ENCODE measurements around the gene CDH22. TPM values are rescaled to one million over a fixed set of nuclear protein-coding genes. Genes with fewer than 3 reads are reported as not detected.
A peak's percentile ranks its signal among the peaks of the same experiment; 100 is the strongest.

The CDH22 gene
- total and polyA plus RNA-seq, 4 experiments from 2014 or later, result not detected

DNA sequence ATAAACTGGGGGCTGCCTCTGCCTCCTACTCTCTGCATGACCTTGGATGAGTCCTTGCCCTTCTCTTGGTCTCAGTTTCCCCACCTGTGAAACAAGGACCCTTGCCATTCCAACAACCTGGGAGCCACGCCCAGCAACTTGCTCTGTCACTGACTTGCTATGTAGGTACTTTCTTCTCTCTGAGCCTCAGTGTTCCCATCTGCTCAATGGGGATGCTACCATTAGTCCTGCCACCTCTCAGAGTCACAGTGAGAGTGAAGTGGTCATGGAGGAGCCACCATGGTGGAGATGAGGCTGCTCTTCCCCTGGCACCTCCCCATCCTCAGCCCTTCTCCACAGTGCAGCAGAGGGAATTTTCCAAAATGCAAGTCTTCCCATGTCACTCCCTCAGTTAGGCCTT lies 70.6 kb downstream of the CDH22 start:
- Mint-ChIP-seq H3K27ac (no peak overlapping the region), H3K27me3 (peaks cover 6 to 18% of the 10 kb centered on the region in 2 donors), H3K4me3 (no peak overlapping the region), H3K36me3 (no peaks in the 10 kb centered on the region), H3K4me1 (peaks cover 0 to 1% (median 0%) of the 10 kb centered on the region in 4 donors), H3K9me3 (peaks cover 0 to 4% (median 0%) of the 10 kb centered on the region in 8 donors)
- no peaks in the 10 kb centered on the region for H3K27me3 ChIP-seq (ENCODE audit: insufficient read depth, low read length)
- DNase-seq, result no peak
- intact Hi-C loops (cut with micrococcal nuclease), result no loop called here
- no peak overlapping the region for H3K27ac ChIP-seq (ENCODE audit: low read depth, low read length)
- H3K4me3 ChIP-seq (ENCODE audit: low read length in 2 of 2), result no peak overlapping the region
- H3K36me3 ChIP-seq (ENCODE audit: insufficient read depth, low read length), result no peaks in the 10 kb centered on the region
- no peaks in the 10 kb centered on the region for H3K9me3 ChIP-seq (ENCODE audit: control insufficient read depth in 1 of 2, low read length in 2 of 2)
- ChIA-PET CTCF (ENCODE audit: partially characterized antibody) (no interaction called here), POLR2A (ENCODE audit: partially characterized antibody) (no interaction called here)
- no peaks in the 10 kb centered on the region for H3K4me1 ChIP-seq (ENCODE audit: insufficient read depth, low read length)

DNA sequence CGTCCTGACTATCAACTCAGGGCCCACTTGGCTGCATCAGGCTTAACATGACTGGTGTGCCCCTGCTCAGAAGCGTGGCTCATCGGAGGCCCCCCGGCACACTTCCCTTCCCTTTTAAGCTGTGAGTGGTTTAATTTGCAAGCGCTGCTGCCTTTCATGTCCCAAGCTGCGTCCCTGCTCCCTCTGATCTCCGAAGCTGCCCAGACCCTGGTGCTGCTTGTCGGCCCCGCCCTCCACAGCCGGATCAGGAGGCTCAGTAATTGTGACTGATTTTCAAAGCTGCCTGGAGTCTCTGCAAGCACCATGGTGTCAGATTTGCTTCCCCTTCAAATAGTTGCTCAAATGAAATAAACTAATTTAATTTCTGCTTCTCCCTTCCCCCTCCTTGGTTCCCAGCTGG lies 71.1 kb downstream of the CDH22 start:
- Histone ChIP-seq H3K27me3 (ENCODE audit: insufficient read depth, low read length) (no peaks in the 10 kb centered on the region), H3K9me3 (ENCODE audit: control insufficient read depth in 1 of 2, low read length in 2 of 2) (no peaks in the 10 kb centered on the region), H3K27ac (ENCODE audit: low read depth, low read length) (no peak overlapping the region), H3K4me1 (ENCODE audit: insufficient read depth, low read length) (no peaks in the 10 kb centered on the region), H3K4me3 (ENCODE audit: low read length in 2 of 2) (no peak overlapping the region), H3K36me3 (ENCODE audit: insufficient read depth, low read length) (no peaks in the 10 kb centered on the region)
- DNase-seq, result no peak
- no peaks in the 10 kb centered on the region for H3K36me3 Mint-ChIP-seq
- ChIA-PET CTCF (ENCODE audit: partially characterized antibody) (no interaction called here), POLR2A (ENCODE audit: partially characterized antibody) (no interaction called here)
- peaks cover 0 to 4% (median 0%) of the 10 kb centered on the region in 8 donors for H3K9me3 Mint-ChIP-seq
- intact Hi-C loops (cut with micrococcal nuclease), result no loop called here
- H3K4me1 Mint-ChIP-seq, result peaks cover 0 to 1% (median 0%) of the 10 kb centered on the region in 4 donors
- H3K4me3 Mint-ChIP-seq, result no peak overlapping the region
- no peak overlapping the region for H3K27ac Mint-ChIP-seq
- H3K27me3 Mint-ChIP-seq, result peaks cover 6 to 19% of the 10 kb centered on the region in 2 donors

- CTCF ChIA-PET (ENCODE audit: partially characterized antibody), result no interaction called here
Observed at GRCh38 chr20:46235077-46235476, 73.2 kb downstream of the CDH22 start.

GRCh38 chr20:46233701-46234100 lies 74.6 kb downstream of the CDH22 start:
- H3K27ac Mint-ChIP-seq, result no peak overlapping the region
- Histone ChIP-seq H3K4me3 (ENCODE audit: low read length in 2 of 2) (no peak overlapping the region), H3K27ac (ENCODE audit: low read depth, low read length) (no peak overlapping the region), H3K4me1 (ENCODE audit: insufficient read depth, low read length) (no peaks in the 10 kb centered on the region), H3K36me3 (ENCODE audit: insufficient read depth, low read length) (no peaks in the 10 kb centered on the region), H3K27me3 (ENCODE audit: insufficient read depth, low read length) (peaks cover 3% of the 10 kb centered on the region), H3K9me3 (ENCODE audit: control insufficient read depth in 1 of 2, low read length in 2 of 2) (no peaks in the 10 kb centered on the region)
- intact Hi-C loops (cut with micrococcal nuclease), result no loop called here
- peaks cover 7 to 24% of the 10 kb centered on the region in 2 donors for H3K27me3 Mint-ChIP-seq
- H3K4me1 Mint-ChIP-seq, result peaks cover 0 to 1% (median 0%) of the 10 kb centered on the region in 4 donors
- ChIA-PET CTCF (ENCODE audit: partially characterized antibody) (no interaction called here), POLR2A (ENCODE audit: partially characterized antibody) (no interaction called here)
- no peaks in the 10 kb centered on the region for H3K36me3 Mint-ChIP-seq
- peaks cover 0 to 2% (median 0%) of the 10 kb centered on the region in 8 donors for H3K9me3 Mint-ChIP-seq
- no peak overlapping the region for H3K4me3 Mint-ChIP-seq
- no peak for DNase-seq

More at GRCh38 chr20:46235077-46235476, 73.2 kb downstream of the CDH22 start:
- Histone ChIP-seq H3K27me3 (ENCODE audit: insufficient read depth, low read length) (no peaks in the 10 kb centered on the region), H3K36me3 (ENCODE audit: insufficient read depth, low read length) (no peaks in the 10 kb centered on the region), H3K4me1 (ENCODE audit: insufficient read depth, low read length) (no peaks in the 10 kb centered on the region), H3K27ac (ENCODE audit: low read depth, low read length) (no peak overlapping the region), H3K4me3 (ENCODE audit: low read length in 2 of 2) (no peak overlapping the region), H3K9me3 (ENCODE audit: control insufficient read depth in 1 of 2, low read length in 2 of 2) (no peaks in the 10 kb centered on the region)
- Mint-ChIP-seq H3K36me3 (no peaks in the 10 kb centered on the region), H3K27me3 (peaks cover 3 to 17% of the 10 kb centered on the region in 2 donors), H3K27ac (no peak overlapping the region), H3K4me1 (peaks cover 0 to 1% (median 0%) of the 10 kb centered on the region in 4 donors), H3K4me3 (no peak overlapping the region), H3K9me3 (peaks cover 0 to 2% (median 0%) of the 10 kb centered on the region in 8 donors)
- no peak for DNase-seq
- POLR2A ChIA-PET (ENCODE audit: partially characterized antibody), result no interaction called here
- intact Hi-C loops (cut with micrococcal nuclease), result no loop called here

DNA sequence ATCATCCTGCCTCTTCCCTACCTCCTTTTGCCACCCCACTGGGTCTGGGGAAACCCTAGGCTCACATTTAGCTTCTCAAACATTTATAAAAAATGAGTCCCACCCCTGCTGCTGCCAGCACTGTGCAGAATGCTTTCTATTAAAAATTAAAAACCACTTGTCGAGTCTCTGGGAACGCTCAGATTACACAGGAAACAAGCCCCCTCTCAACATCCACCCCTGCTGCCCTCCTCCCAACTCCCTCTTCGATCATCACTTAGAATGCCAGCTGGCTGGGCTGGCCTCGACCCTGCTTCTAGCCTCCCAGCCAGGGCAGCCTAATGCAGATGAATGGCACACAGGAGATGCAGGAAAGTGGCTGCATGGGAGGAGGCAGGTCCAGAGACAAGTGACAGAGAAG lies 75.8 kb downstream of the CDH22 start:
- intact Hi-C loops (cut with micrococcal nuclease), result no loop called here
- Histone ChIP-seq H3K4me3 (ENCODE audit: low read length in 2 of 2) (no peak overlapping the region), H3K4me1 (ENCODE audit: insufficient read depth, low read length) (no peaks in the 10 kb centered on the region), H3K9me3 (ENCODE audit: control insufficient read depth in 1 of 2, low read length in 2 of 2) (no peaks in the 10 kb centered on the region), H3K27ac (ENCODE audit: low read depth, low read length) (no peak overlapping the region), H3K27me3 (ENCODE audit: insufficient read depth, low read length) (peaks cover 3% of the 10 kb centered on the region), H3K36me3 (ENCODE audit: insufficient read depth, low read length) (no peaks in the 10 kb centered on the region)
- POLR2A ChIA-PET (ENCODE audit: partially characterized antibody), result no interaction called here
- no peak overlapping the region for H3K4me3 Mint-ChIP-seq
- no peaks in the 10 kb centered on the region for H3K9me3 Mint-ChIP-seq
- peaks cover 0 to 1% (median 0%) of the 10 kb centered on the region in 4 donors for H3K4me1 Mint-ChIP-seq
- no peaks in the 10 kb centered on the region for H3K36me3 Mint-ChIP-seq
- H3K27me3 Mint-ChIP-seq, result peaks cover 8 to 20% of the 10 kb centered on the region in 2 donors
- no peak for DNase-seq
- no peak overlapping the region for H3K27ac Mint-ChIP-seq
- CTCF ChIA-PET (ENCODE audit: partially characterized antibody), result no interaction called here

DNA sequence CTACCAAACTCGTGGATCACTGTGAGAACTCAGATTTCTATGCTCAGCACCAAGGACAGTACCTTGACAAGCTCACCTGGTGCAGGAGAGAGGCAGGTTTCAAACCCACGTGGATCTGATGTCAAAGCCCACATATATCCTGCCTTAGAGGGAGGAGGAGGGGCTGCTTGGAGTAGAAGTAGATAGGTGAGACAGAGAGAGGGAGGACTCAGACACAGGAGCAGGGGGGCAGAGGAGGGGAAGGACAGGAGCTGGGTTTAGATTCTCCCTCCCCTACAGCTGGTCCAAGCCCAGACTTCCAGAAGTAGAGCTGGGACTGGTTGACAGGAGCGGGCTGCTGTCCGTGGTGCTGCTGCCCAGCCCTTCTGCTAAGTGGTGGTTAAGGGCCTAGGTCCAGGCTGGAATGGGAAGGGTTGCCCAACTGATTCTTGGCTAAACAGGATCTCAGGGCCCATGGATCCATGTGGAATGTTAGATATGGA lies 77.5 kb downstream of the CDH22 start:
- DNase-seq, result no peak
- no peak overlapping the region for H3K27ac ChIP-seq (ENCODE audit: low read depth, low read length)
- peak overlapping the region in 1 of 7 donors; percentile 25 for H3K27ac Mint-ChIP-seq
- H3K27me3 ChIP-seq (ENCODE audit: insufficient read depth, low read length), result peaks cover 3% of the 10 kb centered on the region
- H3K4me3 Mint-ChIP-seq, result no peak overlapping the region
- H3K9me3 Mint-ChIP-seq, result peaks cover 0 to 2% (median 0%) of the 10 kb centered on the region in 8 donors
- POLR2A ChIA-PET (ENCODE audit: partially characterized antibody), result no interaction called here
- CTCF ChIA-PET (ENCODE audit: partially characterized antibody), result interaction anchor here (0.9 to 1.5 kb wide), 3 partner anchors 9 to 56 kb away, joined by 3 to 6 read pairs (median 3); no protein-coding TSS in a partner anchor
- H3K4me1 Mint-ChIP-seq, result peaks cover 0 to 1% (median 0%) of the 10 kb centered on the region in 4 donors
- no peaks in the 10 kb centered on the region for H3K9me3 ChIP-seq (ENCODE audit: control insufficient read depth in 1 of 2, low read length in 2 of 2)
- intact Hi-C loops (cut with micrococcal nuclease), result no loop called here
- no peak overlapping the region for H3K4me3 ChIP-seq (ENCODE audit: low read length in 2 of 2)
- no peaks in the 10 kb centered on the region for H3K4me1 ChIP-seq (ENCODE audit: insufficient read depth, low read length)
- no peaks in the 10 kb centered on the region for H3K36me3 Mint-ChIP-seq
- peaks cover 18 to 29% of the 10 kb centered on the region in 2 donors for H3K27me3 Mint-ChIP-seq
- no peaks in the 10 kb centered on the region for H3K36me3 ChIP-seq (ENCODE audit: insufficient read depth, low read length)

DNA sequence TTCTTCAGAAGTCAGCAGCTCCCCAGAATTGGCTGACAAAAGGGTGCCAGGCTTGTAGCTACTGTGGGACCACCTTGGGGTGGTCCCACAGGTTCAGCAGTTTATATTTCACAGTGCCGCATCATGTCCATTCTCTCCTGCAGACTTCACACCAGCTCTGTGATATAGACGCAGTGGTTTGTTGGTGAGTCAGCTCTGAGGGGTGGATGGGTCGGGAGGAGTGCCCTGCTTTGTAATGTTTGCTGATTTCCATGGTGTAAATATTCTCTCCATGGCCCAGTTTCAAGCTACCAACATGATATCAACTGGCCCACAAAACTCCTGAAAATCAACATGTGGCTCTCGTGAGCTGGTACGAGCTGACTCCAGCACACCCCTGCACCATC lies 78.2 kb downstream of the CDH22 start:
- ChIA-PET CTCF (ENCODE audit: partially characterized antibody) (interaction anchor here (0.9 to 1.5 kb wide), 2 partner anchors 10 to 55 kb away, joined by 3 to 6 read pairs; no protein-coding TSS in a partner anchor), POLR2A (ENCODE audit: partially characterized antibody) (no interaction called here)
- Mint-ChIP-seq H3K27ac (no peak overlapping the region), H3K9me3 (peaks cover 0 to 2% (median 0%) of the 10 kb centered on the region in 8 donors), H3K4me3 (no peak overlapping the region), H3K4me1 (peaks cover 0 to 1% (median 0%) of the 10 kb centered on the region in 4 donors), H3K36me3 (no peaks in the 10 kb centered on the region), H3K27me3 (peaks cover 19 to 30% of the 10 kb centered on the region in 2 donors)
- Histone ChIP-seq H3K9me3 (ENCODE audit: control insufficient read depth in 1 of 2, low read length in 2 of 2) (no peaks in the 10 kb centered on the region), H3K4me1 (ENCODE audit: insufficient read depth, low read length) (no peaks in the 10 kb centered on the region), H3K27ac (ENCODE audit: low read depth, low read length) (no peak overlapping the region), H3K27me3 (ENCODE audit: insufficient read depth, low read length) (peaks cover 3% of the 10 kb centered on the region), H3K36me3 (ENCODE audit: insufficient read depth, low read length) (no peaks in the 10 kb centered on the region), H3K4me3 (ENCODE audit: low read length in 2 of 2) (no peak overlapping the region)
- no peak for DNase-seq
- intact Hi-C loops (cut with micrococcal nuclease), result no loop called here
